NCI-H446 (cell line): Measurements from ENCODE around the gene OBI1.
"Not testable (repeated sequence)": the region's sequence is repeated elsewhere in the genome, so short reads cannot be mapped to it uniquely, and the experiment has no call there.

Experiments used
- DNase-seq, 2 experiments: peaks; one replicate each; lab custom pipeline; 2025; lab: John Stamatoyannopoulos, UW

OBI1 gene

DNA sequence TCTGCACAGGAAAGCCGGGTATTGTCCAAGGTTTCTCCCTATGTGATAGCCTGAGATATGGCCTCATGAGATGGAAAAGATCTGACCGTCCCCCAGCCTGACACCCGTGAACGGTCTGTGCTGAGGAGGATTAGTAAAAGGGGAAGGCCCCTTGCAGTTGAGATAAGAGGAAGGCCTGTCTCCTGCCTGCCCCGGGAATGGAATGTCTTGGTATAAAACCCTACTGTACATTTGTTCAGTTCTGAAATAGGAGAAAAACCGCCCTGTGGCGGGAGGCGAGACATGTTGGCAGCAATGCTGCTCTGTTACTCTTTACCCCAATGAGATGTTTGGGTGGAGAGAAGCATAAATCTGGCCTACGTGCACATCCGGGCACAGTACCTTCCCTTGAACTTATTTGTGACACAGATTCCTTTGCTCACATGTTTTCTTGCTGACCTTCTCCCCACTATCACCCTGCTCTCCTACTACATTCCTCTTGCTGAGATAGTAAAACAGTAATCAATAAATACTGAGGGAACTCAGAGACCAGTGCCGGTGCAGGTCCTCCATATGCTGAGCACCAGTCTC is 11.8 kb downstream of the OBI1 start:
- not testable (repeated sequence) for DNase-seq

DNA sequence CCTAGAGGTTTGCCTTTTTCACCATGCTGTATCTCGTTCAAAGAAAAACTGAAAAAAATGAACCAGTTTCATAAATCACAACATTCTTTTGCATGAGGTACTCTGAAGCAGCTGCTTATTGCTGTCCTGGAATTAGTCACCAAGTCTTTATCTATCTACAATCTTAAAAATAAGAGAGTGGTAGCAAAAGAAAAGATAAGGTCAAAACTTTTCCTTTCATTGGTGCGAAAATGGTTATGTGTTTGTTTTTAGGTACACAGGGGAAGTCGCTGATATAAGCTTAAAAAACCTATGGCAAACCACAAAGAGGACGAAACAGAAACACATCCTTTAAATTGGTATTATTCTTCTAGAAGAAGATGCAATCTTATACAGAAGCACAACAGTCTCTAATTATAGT is 20.7 kb downstream of the OBI1 start:
- DNase-seq, result no peak

DNA sequence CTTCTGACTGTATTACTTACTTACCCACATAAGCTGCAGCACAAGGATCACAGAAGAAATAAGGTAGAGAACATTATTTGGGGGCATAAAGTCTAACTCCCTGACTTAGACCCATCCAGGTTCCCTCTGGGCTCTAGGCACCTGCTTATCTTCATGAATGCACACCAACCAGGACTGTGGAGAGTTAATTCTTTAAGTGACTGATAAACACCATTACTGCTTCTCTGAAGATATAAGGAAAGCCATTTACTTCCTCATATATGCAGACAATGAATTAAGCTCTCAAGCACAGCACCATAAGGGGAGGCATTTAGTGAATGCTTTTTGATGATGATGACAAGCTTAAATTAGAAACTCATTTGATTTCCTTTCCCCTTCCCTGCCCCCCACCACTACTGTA is 22.5 kb downstream of the OBI1 start:
- no peak for DNase-seq

DNA sequence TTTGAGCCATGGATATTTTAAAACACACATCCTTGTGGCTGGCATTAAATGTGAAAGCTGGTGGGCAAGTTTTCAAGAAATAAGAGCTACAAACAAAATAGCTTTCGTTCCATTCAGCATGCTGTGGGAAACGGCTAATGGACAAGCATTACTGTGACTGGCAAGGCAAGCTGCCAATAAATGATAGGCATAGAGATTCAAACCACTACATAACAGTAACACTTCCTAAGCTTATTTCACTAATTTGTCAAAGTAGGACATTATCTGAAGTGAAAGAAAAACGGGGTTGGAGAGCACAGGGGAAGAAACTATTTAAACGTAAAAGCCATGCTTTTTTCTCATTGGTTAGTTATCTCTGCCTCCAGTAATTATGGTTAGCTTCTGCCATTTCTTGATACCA is 26.0 kb downstream of the OBI1 start:
- DNase-seq, result no peak

DNA sequence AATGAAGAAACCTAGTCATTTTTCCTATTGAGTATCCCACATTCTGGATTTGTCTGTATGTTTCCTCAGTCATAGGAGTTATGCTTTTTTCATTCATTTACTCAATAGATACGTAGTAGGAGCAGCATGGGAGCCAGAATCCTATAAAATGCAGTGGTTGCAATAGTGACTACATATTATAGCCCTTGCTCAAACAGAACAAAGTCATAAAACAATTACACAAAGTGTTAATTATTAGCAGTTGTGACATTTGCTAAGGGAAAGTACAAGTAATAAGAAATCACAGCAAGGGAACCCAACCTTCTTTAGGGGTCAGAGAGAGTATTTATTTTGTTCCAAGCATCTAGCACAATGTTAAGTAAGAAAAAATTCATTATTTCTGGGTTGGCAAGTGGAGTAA is 27.9 kb downstream of the OBI1 start:
- DNase-seq, result no peak

DNA sequence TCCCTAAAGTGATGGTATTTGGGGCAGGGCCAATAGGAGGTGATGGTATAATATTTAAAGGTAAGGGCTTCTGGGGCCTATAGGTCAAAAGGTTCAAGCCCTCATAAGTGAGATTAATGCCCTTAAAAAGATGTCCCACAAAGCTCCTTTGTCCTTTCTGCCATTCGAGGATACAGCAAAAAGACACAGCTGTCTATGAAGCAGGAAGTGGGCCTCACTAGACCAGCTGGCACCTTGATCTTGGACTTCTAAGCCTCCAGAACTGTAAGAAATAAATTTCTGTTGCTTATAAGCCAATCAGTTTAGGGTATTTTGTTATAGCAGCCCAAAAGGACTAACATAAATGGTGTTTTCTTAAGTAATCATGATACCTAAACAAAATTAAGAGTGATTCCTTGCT is 28.4 kb downstream of the OBI1 start:
- no peak for DNase-seq

DNA sequence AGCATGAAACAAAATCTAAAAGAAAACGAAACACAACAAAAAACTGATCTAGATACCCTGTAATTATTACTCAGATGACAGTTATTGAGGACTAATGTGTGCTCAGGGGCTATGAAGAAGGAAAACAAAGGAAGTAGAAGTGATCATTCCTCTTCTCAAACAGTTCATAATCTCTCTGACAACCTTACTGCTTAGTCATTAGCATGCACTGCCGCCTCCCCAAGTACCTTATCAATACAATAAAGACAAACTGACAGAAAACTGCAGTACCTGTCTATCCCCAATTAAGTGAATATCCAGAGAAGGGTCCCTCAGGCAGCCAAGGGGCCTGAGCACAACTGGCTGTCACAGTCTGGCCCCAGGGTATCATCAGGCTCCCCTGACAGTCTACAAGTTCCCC is 33.6 kb downstream of the OBI1 start:
- DNase-seq, result no peak

DNA sequence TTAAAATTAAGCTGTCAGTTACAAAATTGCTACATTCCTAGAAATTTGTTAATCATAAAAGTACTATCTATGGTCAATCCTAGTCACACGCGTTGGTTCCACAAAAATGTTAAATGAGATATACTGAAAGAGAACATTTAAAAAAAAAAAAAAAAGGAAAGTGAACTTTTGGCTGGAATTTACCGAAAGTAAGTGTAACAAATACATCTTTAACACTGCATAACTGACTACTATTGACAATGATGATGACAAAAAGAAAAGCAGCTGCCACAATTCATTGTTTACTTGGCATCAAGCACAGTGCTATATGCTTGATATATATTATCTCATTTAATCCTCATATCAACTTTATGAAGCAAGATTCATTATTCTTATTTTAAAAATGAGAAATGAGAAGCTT is 35.8 kb downstream of the OBI1 start:
- no peak for DNase-seq

DNA sequence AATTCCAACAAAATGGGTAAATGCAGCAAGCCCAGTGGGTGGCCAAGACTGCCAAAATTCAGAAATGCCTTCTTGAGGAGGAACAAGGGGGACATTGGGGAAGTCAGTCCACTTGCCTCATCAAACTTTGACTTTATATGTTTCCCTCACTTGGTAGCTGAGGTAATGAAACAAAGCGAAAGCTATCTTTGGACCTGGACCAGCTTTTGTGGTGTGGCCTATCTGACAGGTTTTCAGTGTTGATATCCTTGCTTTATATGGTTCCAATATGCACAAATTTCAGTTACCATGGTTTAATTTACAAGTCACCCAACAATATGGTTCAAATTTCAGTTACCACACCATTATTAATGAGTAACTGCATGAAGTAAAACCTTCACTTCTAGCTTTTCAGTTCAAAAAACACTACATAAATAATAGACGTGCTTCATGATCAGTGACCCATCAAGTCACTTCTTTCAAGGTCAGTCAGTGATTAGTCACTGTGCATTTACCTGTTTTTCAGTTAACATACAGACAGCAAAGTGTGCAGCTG is 38.0 kb downstream of the OBI1 start:
- no peak for DNase-seq

DNA sequence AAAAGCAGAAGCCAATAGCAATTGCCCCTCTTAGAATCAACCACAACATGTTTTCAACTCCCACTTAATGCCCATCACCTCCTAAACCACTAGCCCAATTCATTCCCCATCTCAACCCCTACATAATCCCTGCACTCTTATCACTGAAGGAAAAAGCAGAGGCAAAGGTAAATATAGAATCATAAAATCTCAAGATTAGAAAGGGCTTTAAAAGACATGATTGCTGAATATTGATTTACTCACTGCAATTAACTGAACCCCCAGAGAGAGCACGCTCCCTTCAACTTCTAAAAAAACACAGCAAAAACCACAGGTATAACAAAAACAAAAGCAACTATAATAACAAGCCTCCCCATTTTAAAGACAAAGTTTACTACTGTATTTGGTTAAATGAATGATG is 40.5 kb downstream of the OBI1 start:
- DNase-seq, result no peak

DNA sequence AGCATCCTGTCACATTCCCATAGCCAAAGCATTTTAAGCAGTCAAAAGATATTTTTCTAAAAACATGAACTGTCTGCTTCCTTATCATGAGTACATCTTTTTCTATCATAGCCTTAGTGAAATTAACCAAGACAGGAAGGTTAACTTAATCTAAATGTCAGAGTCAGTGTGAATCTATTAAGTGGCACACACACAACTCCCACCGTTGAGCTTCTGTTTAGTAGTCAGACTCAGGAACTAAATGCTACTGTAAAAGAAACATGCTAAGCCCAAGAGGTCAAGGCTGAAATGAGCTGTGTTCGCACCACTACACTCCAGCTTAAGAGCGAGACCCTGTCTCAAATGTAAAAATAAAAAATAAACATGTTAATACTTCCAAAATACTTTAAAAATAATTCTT is 47.9 kb downstream of the OBI1 start:
- DNase-seq, result no peak

DNA sequence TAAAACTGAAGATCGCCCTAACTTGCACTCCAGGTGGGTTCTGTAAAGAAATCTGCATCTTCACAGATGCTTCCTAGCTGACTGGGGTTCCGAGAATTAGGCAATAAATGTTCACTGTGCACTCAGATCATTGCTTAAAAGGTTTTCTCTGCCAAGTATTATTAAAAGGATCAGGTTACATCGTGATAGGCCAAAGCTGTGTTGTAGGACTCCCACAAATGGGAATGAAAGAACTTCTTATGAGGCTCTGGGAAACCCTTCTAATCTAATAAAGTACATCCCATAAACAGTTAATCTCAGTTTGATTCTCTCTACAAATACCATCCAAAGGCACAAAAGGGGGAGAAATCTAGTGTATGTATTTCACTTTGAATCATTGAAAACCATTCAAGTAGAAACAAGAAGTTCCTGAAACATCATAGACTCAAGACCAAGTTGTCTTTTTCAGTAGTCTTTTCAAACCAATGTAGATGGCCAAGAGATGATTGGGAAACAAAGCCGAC is 48.5 kb downstream of the OBI1 start:
- DNase-seq, result peak in 1 of 2 experiments; percentile 8

DNA sequence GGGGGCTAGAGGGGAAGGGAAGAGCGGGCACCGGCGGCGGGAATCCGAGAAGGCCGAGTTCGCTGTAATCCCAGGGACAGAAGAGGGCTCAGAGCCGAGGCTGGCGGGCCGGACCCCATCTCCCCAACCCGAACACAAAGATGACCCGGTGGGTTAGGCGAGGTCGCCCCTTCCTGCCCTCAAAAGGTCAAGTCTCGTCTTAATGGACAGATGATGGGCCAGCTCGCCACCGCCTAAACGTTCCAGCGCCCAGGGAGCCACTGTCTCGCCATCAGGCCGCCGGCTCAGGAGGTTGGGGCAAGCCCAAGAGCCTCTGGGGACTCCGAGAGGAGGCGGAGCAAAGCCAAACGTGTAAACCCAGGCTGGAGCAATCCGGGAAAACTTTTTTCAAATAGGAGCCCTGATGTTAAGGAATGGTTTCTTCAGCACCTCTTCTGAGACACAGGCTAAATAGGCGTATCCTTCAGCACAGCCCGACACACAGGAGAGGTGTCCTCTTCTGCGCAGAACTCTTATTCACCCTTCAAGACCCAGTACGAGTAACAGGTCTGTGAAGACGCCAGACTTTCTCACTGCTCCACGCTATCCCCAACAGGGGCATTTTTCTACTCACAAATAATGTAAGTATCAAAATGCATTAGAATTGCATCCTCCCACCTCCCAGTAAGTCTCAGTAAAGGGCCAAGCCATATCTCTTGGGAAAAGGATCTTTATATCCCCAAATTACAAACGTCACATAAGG is 49.3 kb downstream of the OBI1 start:
- no peak for DNase-seq

DNA sequence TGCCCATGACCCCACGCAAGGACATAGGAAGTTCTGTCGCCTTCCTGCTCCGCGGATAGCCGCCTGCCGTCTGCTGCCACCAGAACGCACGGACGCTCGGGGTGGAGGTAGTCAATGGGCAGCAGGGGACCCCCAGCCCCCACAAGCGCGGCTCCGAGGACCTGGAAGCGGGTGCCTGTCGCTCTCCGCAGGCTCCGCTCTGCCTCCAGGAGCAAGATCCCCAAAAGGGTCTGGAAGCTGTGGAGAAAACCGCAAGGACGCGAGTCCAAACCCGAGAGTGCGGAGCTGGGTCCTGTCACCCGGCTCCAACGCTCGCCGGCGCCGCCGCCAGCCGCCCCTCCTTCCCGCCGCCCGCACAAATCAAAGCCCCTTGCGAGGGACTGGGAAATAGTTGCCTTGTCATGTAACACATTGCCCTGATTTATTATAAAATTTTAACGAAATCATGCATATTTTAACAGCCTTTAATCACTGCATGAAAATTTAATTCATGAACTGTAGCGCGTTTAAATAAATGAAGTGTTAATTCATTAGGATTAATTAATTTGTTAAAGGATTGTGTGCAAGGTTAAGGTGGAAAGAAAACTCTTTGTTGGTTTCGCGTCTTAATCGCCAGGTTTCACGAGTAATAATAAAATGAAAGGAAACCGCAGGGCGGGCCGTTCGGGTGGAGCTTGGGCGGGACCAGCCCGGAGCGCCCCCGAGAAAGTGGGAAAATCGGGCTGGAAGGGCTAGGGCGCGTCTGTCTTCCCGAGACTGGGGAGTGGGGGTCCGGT is 50.1 kb downstream of the OBI1 start:
- no peak for DNase-seq

DNA sequence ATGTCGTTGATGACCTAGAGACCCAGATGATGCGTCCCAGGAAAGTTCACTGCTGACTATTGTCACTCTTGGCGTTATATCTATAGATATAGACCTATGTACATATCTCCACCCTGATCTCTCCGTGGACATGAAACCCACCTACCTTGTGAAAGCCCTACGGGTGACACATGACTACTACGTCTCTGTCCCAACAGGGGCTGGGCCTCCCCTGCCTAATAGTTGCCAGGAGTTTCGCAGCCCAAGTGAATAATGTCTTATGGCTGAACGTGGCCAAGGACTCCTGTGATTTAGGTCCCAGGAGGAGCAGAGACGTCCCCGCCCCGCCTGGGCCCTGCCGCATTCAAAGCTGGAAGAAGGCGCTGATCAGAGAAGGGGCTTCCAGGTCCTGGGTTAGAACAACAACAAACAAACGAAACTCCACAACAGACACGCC is 50.7 kb downstream of the OBI1 start:
- DNase-seq, result no peak

DNA sequence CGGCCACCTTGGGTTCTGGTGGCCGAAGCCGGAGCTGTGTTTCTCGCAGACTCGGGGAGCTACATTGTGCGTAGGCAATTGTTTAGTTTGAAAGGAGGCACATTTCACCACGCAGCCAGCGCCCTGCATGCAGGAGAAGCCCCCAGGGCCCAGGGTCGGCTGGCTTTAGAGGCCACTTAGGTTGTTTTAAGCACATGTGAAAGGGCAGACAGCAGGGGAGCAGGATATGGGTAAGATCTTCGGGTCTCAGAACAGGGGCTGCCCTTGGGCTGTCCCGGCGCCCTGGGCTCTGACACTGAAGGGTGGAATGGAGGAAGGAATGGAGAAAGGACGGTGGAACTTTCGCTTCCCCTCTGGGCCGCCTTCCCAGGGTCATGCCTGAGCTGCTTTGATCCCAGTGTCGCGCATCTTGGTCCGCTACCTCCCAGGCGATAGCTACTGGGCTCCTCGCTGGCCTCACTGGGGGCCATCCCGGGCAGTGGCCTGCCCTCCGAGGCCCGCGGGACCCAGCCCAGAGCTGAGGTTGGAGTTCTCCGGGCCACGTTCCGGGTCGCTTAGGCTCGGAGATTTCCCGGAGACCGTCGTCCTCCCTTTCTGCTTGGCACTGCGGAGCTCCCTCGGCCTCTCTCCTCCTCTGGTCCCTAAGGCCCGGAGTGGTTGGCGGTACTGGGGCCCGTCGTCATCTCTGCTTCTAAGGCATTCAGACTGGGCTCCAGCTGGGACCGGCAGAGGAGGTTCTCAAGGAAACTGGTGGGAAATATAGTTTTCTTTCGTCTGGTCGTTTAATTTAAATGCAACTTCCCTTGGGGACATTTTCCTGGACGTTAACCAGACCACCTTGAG is 51.3 kb downstream of the OBI1 start:
- no peak for DNase-seq

DNA sequence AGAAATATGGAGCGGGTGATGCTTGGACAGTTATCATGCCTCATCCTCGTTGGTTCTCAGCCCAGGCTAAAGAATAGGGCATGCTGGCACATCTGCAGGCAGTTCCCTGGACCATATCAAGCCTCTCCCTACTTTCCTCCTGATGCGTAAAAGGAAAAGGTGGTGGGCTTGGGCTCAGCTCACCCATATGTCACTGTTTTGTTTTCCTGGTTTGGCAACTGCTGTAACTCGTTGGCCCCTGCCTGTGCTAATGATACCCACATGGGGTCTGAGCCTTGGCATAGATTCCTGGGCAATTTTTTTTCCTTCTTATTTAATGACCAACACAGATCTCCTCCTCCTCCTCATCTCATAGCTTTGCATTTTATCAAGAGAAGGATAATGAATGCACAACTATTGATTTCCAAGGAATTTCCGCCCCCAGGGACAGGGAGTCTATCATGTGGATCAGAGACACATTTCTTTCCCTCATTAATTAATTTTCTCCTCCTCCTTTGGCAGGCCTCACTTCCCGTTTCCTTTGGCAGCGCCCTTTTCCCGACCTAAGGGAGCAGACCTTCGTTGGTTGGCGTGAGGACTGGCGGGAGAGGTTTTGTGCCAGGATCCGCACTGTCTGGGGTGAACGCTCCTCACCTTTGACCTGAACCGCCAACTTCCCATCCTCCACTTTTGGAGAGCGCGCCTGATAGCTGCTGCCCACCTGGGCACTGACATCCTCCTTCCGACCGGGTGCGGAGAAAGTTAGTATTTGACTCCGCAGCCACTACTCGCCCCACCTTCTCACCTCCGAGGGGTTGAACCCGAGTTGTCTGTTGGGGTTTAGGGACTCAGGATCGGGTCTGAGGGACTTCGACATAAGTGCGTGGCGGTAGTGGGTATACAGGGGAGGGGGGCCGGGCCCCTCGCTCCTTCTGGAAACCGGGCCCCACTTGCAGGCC is 52.2 kb downstream of the OBI1 start:
- peak; percentile 48 to 81 for DNase-seq

DNA sequence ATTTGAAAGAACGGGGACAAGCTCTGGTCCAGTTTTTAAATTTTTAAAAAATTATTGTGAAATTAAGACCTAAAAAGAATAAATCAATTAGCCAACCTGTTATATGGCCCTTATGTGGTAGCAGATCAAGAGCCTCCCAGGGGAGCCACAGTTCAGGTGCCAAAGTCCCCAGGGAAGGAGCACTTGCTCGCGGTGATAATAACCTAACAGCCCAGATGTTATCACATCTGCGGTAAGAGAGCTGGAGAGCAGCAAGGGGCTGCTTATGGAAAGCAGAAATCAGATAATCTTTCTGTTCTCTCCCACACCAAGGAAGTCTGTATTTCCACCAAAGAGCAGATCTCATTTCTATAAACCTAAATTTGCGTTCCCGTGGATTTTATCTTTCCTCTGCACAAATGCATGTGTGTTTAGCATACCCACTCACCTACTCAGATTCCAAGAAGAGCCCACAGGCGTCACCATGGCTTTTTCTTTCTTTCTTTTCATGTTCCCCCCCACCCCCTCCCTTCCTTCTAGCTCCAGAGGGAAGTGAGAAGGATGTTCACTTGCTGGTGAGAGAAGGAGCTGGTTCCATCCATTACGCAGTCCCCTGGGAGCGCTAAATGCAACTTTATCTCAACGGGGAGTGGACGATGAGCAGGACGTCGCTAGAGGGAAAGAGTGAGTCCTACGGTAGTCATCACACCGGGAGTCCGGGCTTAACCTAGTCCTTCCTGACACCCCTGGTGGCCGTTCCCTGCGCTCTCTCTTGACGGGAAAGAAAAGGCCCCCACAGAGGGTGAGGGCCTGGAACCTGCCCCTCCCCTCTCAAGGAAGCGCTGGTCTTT is 54.0 kb downstream of the OBI1 start:
- no peak for DNase-seq

DNA sequence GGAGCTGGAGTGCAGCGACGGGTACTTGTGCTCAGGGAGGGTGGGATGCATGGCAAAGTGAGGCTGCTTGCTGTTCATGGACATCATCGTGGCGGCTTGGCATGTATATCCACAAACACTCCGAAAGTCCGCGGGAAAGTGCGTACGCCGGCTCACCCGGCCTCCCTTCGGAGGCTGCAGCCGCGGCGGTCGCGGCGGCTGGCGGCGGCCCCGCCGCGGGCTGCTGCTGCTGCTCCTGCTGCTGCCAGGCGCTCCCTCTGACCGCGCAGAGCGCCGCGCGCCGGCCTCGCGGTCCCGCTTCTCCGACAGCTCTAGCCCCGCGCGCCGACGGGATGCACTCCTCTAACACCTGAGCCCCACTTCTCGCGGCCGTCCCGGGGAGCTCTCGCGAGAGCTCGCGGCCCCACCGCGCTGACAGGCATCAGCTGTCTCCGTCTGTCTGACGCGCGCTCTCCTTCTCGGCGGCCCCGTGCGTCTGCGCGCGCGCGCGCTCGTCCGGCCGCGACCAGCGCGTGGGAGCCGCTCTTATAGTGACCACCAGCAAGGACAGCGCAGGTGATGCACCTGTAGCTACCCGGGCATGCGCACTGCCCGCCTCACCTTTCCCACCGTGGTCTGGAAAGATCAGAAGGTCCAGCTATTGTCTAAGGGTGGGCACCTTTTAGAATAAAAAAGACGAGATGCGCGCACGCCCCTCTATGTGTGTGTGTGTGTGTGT is 55.6 kb downstream of the OBI1 start, which contains the start of gene POU4F1:
Gene POU4F1 (minus strand): TSS at position 313 of the 718 bp plus-strand sequence. CDS start 226 bp downstream, at position 87.
- peak; percentile 50 to 79 for DNase-seq
